GM21528 (cell line): ENCODE measurements around the gene TMEM9.

Experiments used
- ATAC-seq: cut with Tn5 transposase; IDR thresholded peaks from one replicate; pipeline ENCODE4 v1.9.1; 2021; ENCODE audit warnings: mild to moderate bottlenecking, moderate library complexity; ENCODE audit not compliant: unreplicated experiment, low FRiP score

Gene TMEM9

GRCh38 chr1:201154389-201155165 is at the start of gene TMEM9:
TSS of gene TMEM9 (minus strand) at chr1:201154474. CDS start at chr1:201153923, 551 bp downstream.
- ATAC-seq = peak; percentile 97

GRCh38 chr1:201198598-201198997 is 44.3 kb upstream of the TMEM9 start:
- no peak for ATAC-seq

- ATAC-seq = no peak
Observed at GRCh38 chr1:201194046-201194445, 39.8 kb upstream of the TMEM9 start.

GRCh38 chr1:201192261-201192788 is 38.1 kb upstream of the TMEM9 start:
- ATAC-seq = no peak

- no peak for ATAC-seq
Observed at GRCh38 chr1:201191653-201192260, 37.5 kb upstream of the TMEM9 start.

- ATAC-seq = no peak
Observed at GRCh38 chr1:201190624-201191051, 36.4 kb upstream of the TMEM9 start, which contains the start of gene IGFN1. TSS of gene IGFN1 (plus strand) at chr1:201190824. CDS start at chr1:201193294, 2,470 bp downstream.

GRCh38 chr1:201190005-201190404 is 35.7 kb upstream of the TMEM9 start:
- no peak for ATAC-seq

- no peak for ATAC-seq
Observed at GRCh38 chr1:201189085-201189484, 34.8 kb upstream of the TMEM9 start.

- no peak for ATAC-seq
Observed at GRCh38 chr1:201186192-201186591, 31.9 kb upstream of the TMEM9 start.

- ATAC-seq = no peak
Observed at GRCh38 chr1:201185527-201186128, 31.4 kb upstream of the TMEM9 start.

- ATAC-seq = no peak
Observed at GRCh38 chr1:201185123-201185453, 30.8 kb upstream of the TMEM9 start.

GRCh38 chr1:201184307-201185122 is 30.2 kb upstream of the TMEM9 start:
- ATAC-seq = no peak

- no peak for ATAC-seq
Observed at GRCh38 chr1:201183753-201184152, 29.5 kb upstream of the TMEM9 start.

GRCh38 chr1:201183209-201183608 is 28.9 kb upstream of the TMEM9 start:
- no peak for ATAC-seq

GRCh38 chr1:201181726-201182125 is 27.5 kb upstream of the TMEM9 start:
- ATAC-seq = no peak

- no peak for ATAC-seq
Observed at GRCh38 chr1:201181323-201181722, 27.0 kb upstream of the TMEM9 start.

GRCh38 chr1:201180901-201181300 is 26.6 kb upstream of the TMEM9 start:
- no peak for ATAC-seq

GRCh38 chr1:201180141-201180540 is 25.9 kb upstream of the TMEM9 start:
- no peak for ATAC-seq

GRCh38 chr1:201178718-201179117 is 24.4 kb upstream of the TMEM9 start:
- no peak for ATAC-seq

GRCh38 chr1:201176940-201177339 is 22.7 kb upstream of the TMEM9 start:
- no peak for ATAC-seq
